ENCODE data around the gene CLDND2.

The CLDND2 gene

GRCh38 chr19:51370230-51370629, 1.4 kb upstream of the CLDND2 start:
- no peaks in the 10 kb centered on the region for H3K36me3 ChIP-seq
- H3K4me1 ChIP-seq (ENCODE audit: control insufficient read depth in 1 of 2, insufficient read depth in 1 of 2, low read depth in 1 of 2, low read length in 1 of 2), result peaks cover 86 to 90% of the 10 kb centered on the region in 2 experiments
- H3K9me3 ChIP-seq, result no peaks in the 10 kb centered on the region
- peak overlapping the region; percentile 85 for H3K27ac ChIP-seq
- no peaks in the 10 kb centered on the region for H3K27me3 ChIP-seq
- no peak for TF ChIP-seq CTCF (IDR thresholded peaks at IDR 0.05)
- no peak overlapping the region for H3K4me3 ChIP-seq (ENCODE audit: low read depth in 1 of 2, low read length in 1 of 2)

GRCh38 chr19:51367565-51368365, 1.0 kb downstream of the CLDND2 start:
- peak overlapping the region; percentile 90 to 96 for H3K4me3 ChIP-seq (ENCODE audit: low read depth in 1 of 2, low read length in 1 of 2)
- peaks cover 64 to 73% of the 10 kb centered on the region in 2 experiments for H3K4me1 ChIP-seq (ENCODE audit: control insufficient read depth in 1 of 2, insufficient read depth in 1 of 2, low read depth in 1 of 2, low read length in 1 of 2)
- no peaks in the 10 kb centered on the region for H3K27me3 ChIP-seq
- no peaks in the 10 kb centered on the region for H3K9me3 ChIP-seq
- no peaks in the 10 kb centered on the region for H3K36me3 ChIP-seq
- peak; percentile 61 for TF ChIP-seq CTCF (IDR thresholded peaks at IDR 0.05)
- H3K27ac ChIP-seq, result peak overlapping the region; percentile 86

- no peaks in the 10 kb centered on the region for H3K36me3 ChIP-seq
- H3K27me3 ChIP-seq, result no peaks in the 10 kb centered on the region
- H3K27ac ChIP-seq, result peak overlapping the region; percentile 86
- peaks cover 59 to 68% of the 10 kb centered on the region in 2 experiments for H3K4me1 ChIP-seq (ENCODE audit: control insufficient read depth in 1 of 2, insufficient read depth in 1 of 2, low read depth in 1 of 2, low read length in 1 of 2)
- no peaks in the 10 kb centered on the region for H3K9me3 ChIP-seq
- TF ChIP-seq CTCF (IDR thresholded peaks at IDR 0.05), result no peak
- H3K4me3 ChIP-seq (ENCODE audit: low read depth in 1 of 2, low read length in 1 of 2), result peak overlapping the region; percentile 90 to 96
Measured at GRCh38 chr19:51367255-51367564, 1.6 kb downstream of the CLDND2 start.

GRCh38 chr19:51366389-51367254, 2.2 kb downstream of the CLDND2 start:
- Histone ChIP-seq H3K4me3 (ENCODE audit: low read depth in 1 of 2, low read length in 1 of 2) (peak overlapping the region; percentile 90 to 96), H3K4me1 (ENCODE audit: control insufficient read depth in 1 of 2, insufficient read depth in 1 of 2, low read depth in 1 of 2, low read length in 1 of 2) (peaks cover 53 to 62% of the 10 kb centered on the region in 2 experiments), H3K27ac (peak overlapping the region; percentile 86), H3K36me3 (no peaks in the 10 kb centered on the region), H3K9me3 (no peaks in the 10 kb centered on the region), H3K27me3 (no peaks in the 10 kb centered on the region)
- no peak for TF ChIP-seq CTCF (IDR thresholded peaks at IDR 0.05)

GRCh38 chr19:51365965-51366388, 2.8 kb downstream of the CLDND2 start, which contains the start of gene ETFB:
ETFB (minus strand) TSS chr19:51366388; CDS start chr19:51366326, 62 bp downstream.
- peaks cover 47 to 55% of the 10 kb centered on the region in 2 experiments for H3K4me1 ChIP-seq (ENCODE audit: control insufficient read depth in 1 of 2, insufficient read depth in 1 of 2, low read depth in 1 of 2, low read length in 1 of 2)
- H3K9me3 ChIP-seq, result no peaks in the 10 kb centered on the region
- no peaks in the 10 kb centered on the region for H3K36me3 ChIP-seq
- H3K4me3 ChIP-seq (ENCODE audit: low read depth in 1 of 2, low read length in 1 of 2), result peak within 1 kb of the TSS; percentile 90 to 96
- TF ChIP-seq CTCF (IDR thresholded peaks at IDR 0.05), result peak; percentile 15
- H3K27ac ChIP-seq, result peak within 1 kb of the TSS; percentile 86
- H3K27me3 ChIP-seq, result no peaks in the 10 kb centered on the region

Measured in neutrophil (primary cell).